Upper lobe of left lung (tissue), 6 donors: ENCODE results near the gene BSCL2. TPM values are rescaled to one million over a fixed set of nuclear protein-coding genes. Genes with fewer than 3 reads are reported as not detected.

Experiments
- ATAC-seq, 2 donors: fragments of 200-7000 bp; cut with Tn5 transposase; one replicate each; pipeline ENCODE4 v1.9.1; 2022; ENCODE audit warnings: mild to moderate bottlenecking in 2 of 2, moderate library complexity in 2 of 2; ENCODE audit not compliant: low FRiP score in 2 of 2
- DNase-seq, 2 donors: peaks; one replicate each; pipeline ENCODE4 v3.0.0-alpha.2; 2019 to 2020
- H3K27ac ChIP-seq, 4 donors: fragments of 200-600 bp; sonication (generic); one replicate each; pipeline ENCODE4 v1.5.1; 2016 to 2019
- H3K27me3 ChIP-seq, 4 donors: fragments of 200-600 bp; sonication (generic); one replicate each; pipeline ENCODE4 v1.5.1; 2017 to 2019
- H3K36me3 ChIP-seq, 4 donors: fragments of 200-600 bp; sonication (generic); one replicate each; pipeline ENCODE4 v1.5.1; 2016 to 2019
- H3K4me1 ChIP-seq, 4 donors: fragments of 200-600 bp; sonication (generic); one replicate each; pipeline ENCODE4 v1.5.1; 2018 to 2019
- H3K4me3 ChIP-seq, 4 donors: fragments of 200-600 bp; sonication (generic); one replicate each; pipeline ENCODE4 v1.5.1; 2017 to 2019; ENCODE audit warnings: mild to moderate bottlenecking in 2 of 4, moderate library complexity in 1 of 4
- H3K9me3 ChIP-seq, 4 donors: fragments of 200-600 bp; sonication (generic); one replicate each; pipeline ENCODE4 v1.5.1; 2018 to 2019
- CTCF ChIP-seq, 6 experiments: fragments of 450-650 bp in 4 of 6; fragments of 200-600 bp in 2 of 6; sonication (generic) in 2 of 6; IDR thresholded peaks; one replicate each; pipeline ENCODE4 v1.5.1; 2016 to 2019; ENCODE audit warnings: antibody characterized with exemption in 6 of 6
- EP300 ChIP-seq, 4 donors: sonication (generic); formaldehyde crosslinking; IDR thresholded peaks; one replicate each; pipeline ENCODE4 v1.5.1; 2017; ENCODE audit warnings: antibody characterized with exemption in 4 of 4, control low read depth in 2 of 4
- POLR2A ChIP-seq, 4 donors: fragments of 450-650 bp; IDR thresholded peaks; one replicate each; pipeline ENCODE4 v1.5.1; 2016 to 2017; ENCODE audit warnings: antibody characterized with exemption in 4 of 4, mild to moderate bottlenecking in 2 of 4
- POLR2AphosphoS5 ChIP-seq, 2 donors: sonication (generic); formaldehyde crosslinking; IDR thresholded peaks; one replicate each; pipeline ENCODE4 v1.5.1; 2017; ENCODE audit warnings: antibody characterized with exemption in 2 of 2
- WGBS, 2 donors: methylation state at CpG; one replicate each; pipeline ENCODE4 v1.1.5; 2017 to 2018; 5-methylcytosine and 5-hydroxymethylcytosine counted together
- total RNA-seq, 6 donors: library from RNA; depleted of rRNA in 4 of 6; stranded (reverse); fragments of >200 nt in 4 of 6; gene quantifications; one replicate each; pipeline versions ENCODE4 v1.1.0 to v1.2.1, GENCODE V29; 2016 to 2021
- donor health status: DM: no; HTN: no; CAD: no; lungs with moderate emphysema.
- donor health status: DM: no; HTN: yes; CAD: no; lungs with severe emphysema.

The BSCL2 gene
- total RNA-seq, 6 donors from 2014 or later, result 75.5 to 198 (median 87.5) TPM

- ATAC-seq, result no peak
- Histone ChIP-seq H3K27me3 (no peaks in the 10 kb centered on the region), H3K27ac (peak overlapping the region in 1 of 4 donors; percentile 26), H3K9me3 (no peaks in the 10 kb centered on the region), H3K4me3 (no peak overlapping the region), H3K36me3 (peaks cover 6 to 46% (median 37%) of the 10 kb centered on the region in 4 donors), H3K4me1 (peaks cover 29 to 55% (median 34%) of the 10 kb centered on the region in 4 donors)
- TF ChIP-seq POLR2AphosphoS5 (IDR thresholded peaks at IDR 0.05) (no peak), CTCF (IDR thresholded peaks at IDR 0.05) (no peak), EP300 (IDR thresholded peaks at IDR 0.05) (no peak), POLR2A (IDR thresholded peaks at IDR 0.05) (no peak)
- WGBS, 2 donors, result 91% methylated on average over 6 of the region's 6 CpGs; no CpG with 5 or more reads in 1 of the 2 donors
- no peak for DNase-seq
Observed at GRCh38 chr11:62647609-62648005, 59.6 kb downstream of the BSCL2 start.

- no peaks in the 10 kb centered on the region for H3K27me3 ChIP-seq
- DNase-seq (peak in 1 of 2 donors; percentile 85), ATAC-seq (no peak)
- peak overlapping the region in 3 of 4 donors; percentile 75 to 95 (median 90) for H3K4me3 ChIP-seq
- peaks cover 25 to 49% (median 28%) of the 10 kb centered on the region in 4 donors for H3K4me1 ChIP-seq
- H3K36me3 ChIP-seq, result peaks cover 7 to 51% (median 37%) of the 10 kb centered on the region in 4 donors
- 42 to 54% methylated on average over 17 to 22 of the region's 32 CpGs for WGBS, 2 donors
- H3K9me3 ChIP-seq, result no peaks in the 10 kb centered on the region
- peak overlapping the region; percentile 26 to 98 (median 74) for H3K27ac ChIP-seq
- TF ChIP-seq POLR2A (IDR thresholded peaks at IDR 0.05) (no peak), CTCF (IDR thresholded peaks at IDR 0.05) (no peak), EP300 (IDR thresholded peaks at IDR 0.05) (no peak), POLR2AphosphoS5 (IDR thresholded peaks at IDR 0.05) (no peak)
Observed at GRCh38 chr11:62646825-62647608, 60.2 kb downstream of the BSCL2 start.

- no peaks in the 10 kb centered on the region for H3K9me3 ChIP-seq
- peaks cover 7 to 51% (median 37%) of the 10 kb centered on the region in 4 donors for H3K36me3 ChIP-seq
- peak within 1 kb of the TSS; percentile 75 to 99 (median 92) for H3K4me3 ChIP-seq
- ATAC-seq (peak; percentile 98 to 99), DNase-seq (peak; percentile 98 to 99)
- 0% methylated on average over 22 to 70 of the region's 73 CpGs for WGBS, 2 donors
- H3K27ac ChIP-seq, result peak within 1 kb of the TSS; percentile 89 to 98 (median 96)
- H3K27me3 ChIP-seq, result no peaks in the 10 kb centered on the region
- peaks cover 17 to 40% (median 21%) of the 10 kb centered on the region in 4 donors for H3K4me1 ChIP-seq
- TF ChIP-seq CTCF (IDR thresholded peaks at IDR 0.05) (peak in 2 of 6 experiments; percentile 16 to 18), EP300 (IDR thresholded peaks at IDR 0.05) (no peak), POLR2AphosphoS5 (IDR thresholded peaks at IDR 0.05) (peak; percentile 93 to 95), POLR2A (IDR thresholded peaks at IDR 0.05) (peak in 2 of 4 donors; percentile 86 to 87)
Observed at GRCh38 chr11:62645946-62646824, 61.0 kb downstream of the BSCL2 start, which contains the start of gene GANAB. TSS of gene GANAB (minus strand) at chr11:62646613. CDS start at chr11:62646599, 14 bp downstream.

GRCh38 chr11:62645671-62645945, 61.6 kb downstream of the BSCL2 start:
- H3K27me3 ChIP-seq, result no peaks in the 10 kb centered on the region
- DNase-seq (no peak), ATAC-seq (no peak)
- H3K27ac ChIP-seq, result peak overlapping the region; percentile 89 to 98 (median 96)
- TF ChIP-seq CTCF (IDR thresholded peaks at IDR 0.05) (no peak), EP300 (IDR thresholded peaks at IDR 0.05) (no peak), POLR2AphosphoS5 (IDR thresholded peaks at IDR 0.05) (no peak), POLR2A (IDR thresholded peaks at IDR 0.05) (no peak)
- H3K9me3 ChIP-seq, result no peaks in the 10 kb centered on the region
- peak overlapping the region; percentile 75 to 99 (median 92) for H3K4me3 ChIP-seq
- peaks cover 7 to 51% (median 37%) of the 10 kb centered on the region in 4 donors for H3K36me3 ChIP-seq
- WGBS, 2 donors, result 15 to 18% methylated on average over 10 to 11 of the region's 11 CpGs
- peaks cover 17 to 35% (median 22%) of the 10 kb centered on the region in 4 donors for H3K4me1 ChIP-seq
